Naive thymus-derived CD4-positive, alpha-beta T cell (primary cell): ENCODE measurements around the gene CD40LG. TPM values are rescaled to one million over a fixed set of nuclear protein-coding genes. Genes with fewer than 3 reads are reported as not detected.

Experiments
- ATAC-seq: fragments of 150-1000 bp; cut with Tn5 transposase; 2 replicates; pipeline ENCODE4 v1.10.0; 2021; ENCODE audit warnings: mild to moderate bottlenecking, moderate library complexity
- CTCF ChIA-PET: fragments of 350-600 bp; sonication (Branson Sonifier 250); formaldehyde crosslinking; loops from one replicate; lab custom pipeline; 2021; ENCODE audit warnings: antibody characterized with exemption; lab: Charles Lee
- POLR2A ChIA-PET: fragments of 350-600 bp; sonication (Branson Sonifier 250); formaldehyde crosslinking; loops from one replicate; lab custom pipeline; 2021; ENCODE audit warnings: antibody characterized with exemption, inconsistent platforms; lab: Charles Lee
- DNase-seq, 9 donors: peaks; one replicate each; pipeline versions ENCODE4 v3.0.0 to v3.0.0-alpha.2; 2020 to 2022; ENCODE audit warnings: mixed read lengths in 1 of 9
- H3K27ac ChIP-seq: one replicate; pipeline ENCODE4 v1.7.0; 2013; ENCODE audit warnings: mild to moderate bottlenecking, low read depth, low read length, moderate library complexity
- H3K27me3 ChIP-seq, 2 donors: one replicate each; pipeline ENCODE4 v1.7.0; 2013; ENCODE audit warnings: low read length in 2 of 2, mild to moderate bottlenecking in 2 of 2, moderate library complexity in 2 of 2; ENCODE audit not compliant: control insufficient read depth in 2 of 2, insufficient read depth in 2 of 2
- H3K36me3 ChIP-seq, 3 experiments: 1 replicate in 2 of 3; 2 replicates in 1 of 3; pipeline ENCODE4 v1.7.0; 2013; ENCODE audit warnings: low read length in 3 of 3, mild to moderate bottlenecking in 3 of 3, moderate library complexity in 1 of 3; ENCODE audit not compliant: insufficient read depth in 3 of 3, control insufficient read depth in 2 of 3
- H3K4me1 ChIP-seq, 2 donors: one replicate each; pipeline ENCODE4 v1.7.0; 2013; ENCODE audit warnings: low read length in 2 of 2, mild to moderate bottlenecking in 2 of 2, moderate library complexity in 1 of 2; ENCODE audit not compliant: control insufficient read depth in 2 of 2, insufficient read depth in 2 of 2
- H3K4me3 ChIP-seq: 2 replicates; pipeline ENCODE4 v1.7.0; 2013; ENCODE audit warnings: mild to moderate bottlenecking, low read length
- H3K9me3 ChIP-seq, 3 experiments: 1 replicate in 2 of 3; 2 replicates in 1 of 3; pipeline ENCODE4 v1.7.0; 2013; ENCODE audit warnings: low read length in 3 of 3; ENCODE audit not compliant: control insufficient read depth in 2 of 3
- H3K27ac Mint-ChIP-seq, 9 donors: one replicate each; pipeline ENCODE4 v1.8.0; 2020 to 2022; ENCODE audit warnings: mixed read lengths in 9 of 9, mild to moderate bottlenecking in 8 of 9, moderate library complexity in 5 of 9, inconsistent platforms in 2 of 9
- H3K27me3 Mint-ChIP-seq, 5 donors: one replicate each; pipeline ENCODE4 v1.8.0; 2021 to 2022; ENCODE audit warnings: mixed read lengths in 5 of 5, mild to moderate bottlenecking in 1 of 5
- H3K36me3 Mint-ChIP-seq, 5 donors: one replicate each; pipeline ENCODE4 v1.8.0; 2020 to 2022; ENCODE audit warnings: mixed read lengths in 5 of 5, mild to moderate bottlenecking in 3 of 5, inconsistent platforms in 1 of 5
- H3K4me1 Mint-ChIP-seq, 7 donors: one replicate each; pipeline ENCODE4 v1.8.0; 2020 to 2022; ENCODE audit warnings: mixed read lengths in 7 of 7, mild to moderate bottlenecking in 3 of 7, inconsistent platforms in 1 of 7
- H3K4me3 Mint-ChIP-seq, 10 donors: one replicate each; pipeline ENCODE4 v1.8.0; 2020 to 2022; ENCODE audit warnings: mild to moderate bottlenecking in 10 of 10, mixed read lengths in 10 of 10, moderate library complexity in 6 of 10, inconsistent platforms in 2 of 10
- H3K9me3 Mint-ChIP-seq, 11 donors: one replicate each; pipeline ENCODE4 v1.8.0; 2020 to 2022; ENCODE audit warnings: mixed read lengths in 11 of 11, mild to moderate bottlenecking in 4 of 11, inconsistent platforms in 1 of 11, moderate library complexity in 1 of 11
- intact Hi-C, 2 donors: fragments of 100-400 bp; cut with micrococcal nuclease; formaldehyde crosslinking; loops; one replicate each; pipeline ENCODE4 v1.15.1; 2023
- polyA plus RNA-seq, 2 donors: library from polyadenylated mRNA; unstranded; fragments of 300-500 nt; fragmentation: Illumina TruSeq; gene quantifications; one replicate each; pipeline ENCODE4 v1.2.3, GENCODE V29; 2021
- total RNA-seq, 6 experiments: library from RNA in 5 of 6; stranded (reverse) in 5 of 6; gene quantifications; 1 replicate in 5 of 6; 2 replicates in 1 of 6; pipeline ENCODE4 v1.2.3 and lab custom pipeline; 2021 to 2026

The CD40LG gene
- total and polyA plus RNA-seq, 7 experiments from 2014 or later, result 25.2 to 173 (median 58.0) TPM

- intact Hi-C loops, result loop anchor here in 1 of 2 donors (1.0 to 2.0 kb wide), 3 partner anchors 10 to 23 kb away; no protein-coding TSS in a partner anchor
- Mint-ChIP-seq H3K4me1 (peaks cover 35 to 86% (median 79%) of the 10 kb centered on the region in 7 donors), H3K27ac (peak overlapping the region; percentile 57 to 93 (median 82)), H3K4me3 (peak overlapping the region in 7 of 10 donors; percentile 0 to 68 (median 39)), H3K9me3 (peaks cover 0 to 5% (median 0%) of the 10 kb centered on the region in 11 donors), H3K36me3 (peaks cover 5 to 70% (median 61%) of the 10 kb centered on the region in 5 donors), H3K27me3 (no peaks in the 10 kb centered on the region)
- peaks cover 23 to 50% of the 10 kb centered on the region in 2 donors for H3K4me1 ChIP-seq
- no peak overlapping the region for H3K4me3 ChIP-seq
- no peaks in the 10 kb centered on the region for H3K27me3 ChIP-seq
- H3K27ac ChIP-seq, result no peak overlapping the region
- DNase-seq, result no peak
- H3K9me3 ChIP-seq, result peaks cover 0 to 5% (median 0%) of the 10 kb centered on the region in 3 experiments
- no peak for ATAC-seq
- H3K36me3 ChIP-seq, result peaks cover 5 to 11% (median 5%) of the 10 kb centered on the region in 3 experiments
- ChIA-PET CTCF (no interaction called here), POLR2A (no interaction called here)
These were observed 19.6 kb downstream of the CD40LG start for GRCh38 chrX:136667446-136668168.

- H3K4me1 ChIP-seq, result peaks cover 46 to 64% of the 10 kb centered on the region in 2 donors
- H3K27ac ChIP-seq, result no peak overlapping the region
- intact Hi-C loops, result no loop called here
- DNase-seq (no peak), ATAC-seq (no peak)
- Mint-ChIP-seq H3K4me3 (peak overlapping the region in 1 of 10 donors; percentile 18), H3K36me3 (peaks cover 5 to 71% (median 46%) of the 10 kb centered on the region in 5 donors), H3K27me3 (no peaks in the 10 kb centered on the region), H3K9me3 (peaks cover 0 to 3% (median 0%) of the 10 kb centered on the region in 11 donors), H3K4me1 (peaks cover 40 to 90% (median 88%) of the 10 kb centered on the region in 7 donors), H3K27ac (peak overlapping the region in 6 of 9 donors; percentile 14 to 97 (median 82))
- no peaks in the 10 kb centered on the region for H3K27me3 ChIP-seq
- ChIA-PET CTCF (interaction anchor here (1.2 kb wide), 1 partner anchor 62 kb away, joined by 4 read pairs; no protein-coding TSS in a partner anchor), POLR2A (interaction anchor here (0.7 to 1.7 kb wide), 3 partner anchors 12 to 45 kb away, joined by 3 to 8 read pairs (median 4); no protein-coding TSS in a partner anchor)
- no peak overlapping the region for H3K4me3 ChIP-seq
- peaks cover 0 to 11% (median 5%) of the 10 kb centered on the region in 3 experiments for H3K36me3 ChIP-seq
- no peaks in the 10 kb centered on the region for H3K9me3 ChIP-seq
These were observed 23.1 kb downstream of the CD40LG start for GRCh38 chrX:136671006-136671610.

GRCh38 chrX:136674270-136674985, 26.5 kb downstream of the CD40LG start:
- ChIA-PET POLR2A (interaction anchor here (0.5 to 3.0 kb wide), 16 partner anchors 10 to 206 kb away, joined by 3 to 21 read pairs (median 4); partner anchors contain the start of gene RBMX), CTCF (interaction anchor here (1.3 to 2.0 kb wide), 3 partner anchors 9 to 66 kb away, joined by 4 to 9 read pairs (median 5); no protein-coding TSS in a partner anchor)
- no peaks in the 10 kb centered on the region for H3K27me3 Mint-ChIP-seq
- peak overlapping the region; percentile 56 to 79 (median 72) for H3K4me3 Mint-ChIP-seq
- intact Hi-C loops, result loop anchor here (1.0 to 2.0 kb wide), 7 partner anchors 8 to 27 kb away; partner anchors contain the start of gene CD40LG (in 1 of the 2)
- peaks cover 0 to 8% (median 5%) of the 10 kb centered on the region in 3 experiments for H3K36me3 ChIP-seq
- H3K4me1 Mint-ChIP-seq, result peaks cover 36 to 98% (median 92%) of the 10 kb centered on the region in 7 donors
- DNase-seq (peak in 7 of 9 donors; percentile 52 to 85 (median 72)), ATAC-seq (peak; percentile 91)
- no peaks in the 10 kb centered on the region for H3K9me3 ChIP-seq
- H3K27ac Mint-ChIP-seq, result peak overlapping the region; percentile 78 to 97 (median 93)
- peak overlapping the region; percentile 65 for H3K27ac ChIP-seq
- H3K4me1 ChIP-seq, result peaks cover 67 to 77% of the 10 kb centered on the region in 2 donors
- peaks cover 0 to 3% (median 0%) of the 10 kb centered on the region in 11 donors for H3K9me3 Mint-ChIP-seq
- peaks cover 0 to 57% (median 34%) of the 10 kb centered on the region in 5 donors for H3K36me3 Mint-ChIP-seq
- no peaks in the 10 kb centered on the region for H3K27me3 ChIP-seq
- H3K4me3 ChIP-seq, result peak overlapping the region; percentile 16

GRCh38 chrX:136679531-136679930, 31.6 kb downstream of the CD40LG start:
- DNase-seq (no peak), ATAC-seq (no peak)
- no peak overlapping the region for H3K4me3 ChIP-seq
- no peaks in the 10 kb centered on the region for H3K27me3 Mint-ChIP-seq
- ChIA-PET CTCF (interaction anchor here (1.1 kb wide), 1 partner anchor 18 kb away, joined by 3 read pairs; no protein-coding TSS in a partner anchor), POLR2A (interaction anchor here (1.0 to 3.7 kb wide), 5 partner anchors 9 to 51 kb away, joined by 3 to 27 read pairs (median 14); no protein-coding TSS in a partner anchor)
- peak overlapping the region; percentile 29 for H3K27ac ChIP-seq
- no peaks in the 10 kb centered on the region for H3K27me3 ChIP-seq
- H3K9me3 Mint-ChIP-seq, result peaks cover 0 to 3% (median 0%) of the 10 kb centered on the region in 11 donors
- peaks cover under 1 to 19% (median 7%) of the 10 kb centered on the region in 3 experiments for H3K36me3 ChIP-seq
- H3K4me1 ChIP-seq, result peaks cover 39 to 60% of the 10 kb centered on the region in 2 donors
- peak overlapping the region in 7 of 9 donors; percentile 14 to 97 (median 70) for H3K27ac Mint-ChIP-seq
- peaks cover 14 to 66% (median 48%) of the 10 kb centered on the region in 7 donors for H3K4me1 Mint-ChIP-seq
- H3K36me3 Mint-ChIP-seq, result peaks cover 0 to 45% (median 16%) of the 10 kb centered on the region in 5 donors
- no peaks in the 10 kb centered on the region for H3K9me3 ChIP-seq
- intact Hi-C loops, result no loop called here
- peak overlapping the region in 1 of 10 donors; percentile 8 for H3K4me3 Mint-ChIP-seq

- Mint-ChIP-seq H3K9me3 (no peaks in the 10 kb centered on the region), H3K36me3 (peaks cover 4 to 36% (median 20%) of the 10 kb centered on the region in 5 donors), H3K27ac (no peak overlapping the region), H3K4me1 (peaks cover 7 to 50% (median 29%) of the 10 kb centered on the region in 7 donors), H3K4me3 (no peak overlapping the region), H3K27me3 (no peaks in the 10 kb centered on the region)
- ChIA-PET CTCF (no interaction called here), POLR2A (interaction anchor here (1.0 to 2.5 kb wide), 2 partner anchors 23 to 25 kb away, joined by 5 to 6 read pairs; no protein-coding TSS in a partner anchor)
- intact Hi-C loops, result no loop called here
- H3K4me1 ChIP-seq, result peaks cover 24 to 51% of the 10 kb centered on the region in 2 donors
- H3K4me3 ChIP-seq, result no peak overlapping the region
- no peaks in the 10 kb centered on the region for H3K9me3 ChIP-seq
- no peak for DNase-seq
- H3K36me3 ChIP-seq, result peaks cover 6 to 19% (median 7%) of the 10 kb centered on the region in 3 experiments
- no peak for ATAC-seq
- no peak overlapping the region for H3K27ac ChIP-seq
- H3K27me3 ChIP-seq, result no peaks in the 10 kb centered on the region
These were observed 36.2 kb downstream of the CD40LG start for GRCh38 chrX:136684120-136684519.
